ENCODE data around the gene PBXIP1.

Gene PBXIP1

DNA sequence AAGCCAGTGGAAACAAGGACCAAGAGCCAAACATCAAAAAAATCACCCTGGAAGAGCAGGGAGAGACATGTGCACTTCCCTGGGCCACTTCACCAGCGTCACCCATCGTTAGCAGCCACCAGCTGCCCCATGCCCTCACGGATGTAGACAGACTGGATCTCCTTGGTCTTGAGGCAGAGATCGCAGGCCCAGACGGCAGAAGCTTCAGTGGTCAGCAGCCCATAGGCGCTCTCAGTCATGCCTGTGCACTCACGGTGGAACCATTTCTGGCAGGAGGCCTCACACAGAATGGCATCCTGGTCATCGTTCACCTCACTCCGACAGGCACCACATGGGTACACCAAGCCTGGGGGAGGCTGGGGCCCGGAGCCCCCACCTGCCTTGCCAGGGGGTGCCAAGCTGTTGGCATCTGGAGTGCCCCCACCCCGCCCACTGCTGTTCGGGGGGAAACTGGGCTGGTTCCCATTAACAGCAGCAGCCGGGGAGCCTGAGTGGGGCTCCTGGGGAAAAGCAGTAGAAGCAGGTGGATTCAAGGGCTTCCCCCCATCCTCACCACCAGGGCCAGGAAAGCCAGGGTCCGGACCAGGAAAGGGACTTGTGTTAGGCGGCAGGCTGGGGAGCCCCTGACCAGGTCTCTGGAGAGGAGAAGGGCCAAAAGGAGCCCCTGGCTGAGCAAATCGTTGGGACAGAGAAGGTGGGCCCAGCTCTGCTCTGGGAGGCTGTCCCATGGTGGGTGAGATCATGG, 3.0 kb upstream of the PBXIP1 start:
- no peak for DNase-seq (ENCODE audit: low read depth in 1 of 2, low spot score in 1 of 2)

DNA sequence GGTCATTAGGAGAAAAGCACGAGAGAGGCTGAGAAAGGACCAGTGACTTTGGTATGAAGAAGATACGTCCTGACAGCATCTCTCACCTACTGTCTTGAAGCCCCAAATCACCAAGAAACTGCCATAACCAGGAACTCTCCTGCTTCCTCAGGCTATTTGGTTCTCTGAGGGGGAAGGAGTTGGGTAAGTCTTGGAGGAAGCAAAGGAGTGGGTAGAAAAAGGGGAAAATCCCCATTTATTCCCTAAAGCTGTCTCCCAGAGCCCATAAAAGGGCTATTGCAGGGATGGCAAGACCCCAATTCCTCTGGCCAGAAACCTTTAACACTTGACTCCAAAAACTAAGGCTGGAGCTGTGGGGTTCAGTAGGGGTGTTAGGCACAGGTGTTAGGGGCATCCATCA, 2.1 kb upstream of the PBXIP1 start:
- DNase-seq (ENCODE audit: low read depth in 1 of 2, low spot score in 1 of 2): no peak

DNA sequence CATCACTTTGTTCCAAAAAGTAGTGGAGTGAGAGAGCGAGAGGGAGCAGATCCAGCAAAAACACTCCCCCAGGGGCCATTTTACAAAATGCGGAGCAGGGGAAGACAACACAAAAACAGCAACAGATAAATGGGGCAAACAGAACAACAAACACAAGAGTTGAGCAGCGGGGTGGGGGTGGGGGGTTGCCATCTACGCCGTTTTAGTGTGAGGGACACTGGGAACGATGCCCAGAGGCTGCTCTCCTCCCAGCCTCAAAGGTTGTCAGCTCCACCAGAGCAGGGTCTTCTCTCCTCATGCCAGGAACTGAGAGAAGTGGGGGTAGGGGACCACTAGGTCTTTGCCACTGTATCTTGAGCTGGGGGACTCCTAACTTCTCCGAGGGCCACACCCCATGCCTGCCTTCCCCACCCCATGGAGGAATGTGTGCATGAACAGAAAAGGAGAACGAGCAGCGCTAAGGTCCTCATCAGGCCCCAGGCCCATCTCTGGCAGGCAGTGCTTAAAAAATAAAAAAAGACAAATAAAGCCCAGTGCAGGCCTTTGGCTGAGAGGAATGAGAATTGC, 1.3 kb upstream of the PBXIP1 start:
- no peak for DNase-seq (ENCODE audit: low read depth in 1 of 2, low spot score in 1 of 2)

DNA sequence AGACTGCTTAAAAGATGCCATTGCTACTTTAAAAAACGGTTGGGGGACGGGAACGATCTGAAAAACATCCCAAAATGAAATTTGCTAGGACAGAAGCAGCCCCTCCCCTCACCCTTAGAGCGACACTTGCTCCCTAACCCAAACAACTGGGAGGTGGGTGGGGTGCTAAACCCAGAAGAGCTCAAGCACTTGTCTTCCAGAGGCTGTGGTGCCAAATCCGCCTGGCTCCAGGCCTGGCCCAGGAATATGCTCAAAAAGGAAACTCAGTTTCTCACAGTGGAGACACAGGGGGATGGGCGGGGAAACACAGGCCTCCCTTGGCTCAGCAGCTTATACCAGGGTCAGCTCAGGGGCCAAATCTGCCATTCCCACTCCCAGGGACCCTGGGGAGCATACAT, 644 bp upstream of the PBXIP1 start:
- no peak for DNase-seq (ENCODE audit: low read depth in 1 of 2, low spot score in 1 of 2)

- peak; percentile 75 to 77 for DNase-seq (ENCODE audit: low read depth in 1 of 2, low spot score in 1 of 2)
These were observed 721 bp downstream of the PBXIP1 start for GRCh38 chr1:154955039-154955717.

DNA sequence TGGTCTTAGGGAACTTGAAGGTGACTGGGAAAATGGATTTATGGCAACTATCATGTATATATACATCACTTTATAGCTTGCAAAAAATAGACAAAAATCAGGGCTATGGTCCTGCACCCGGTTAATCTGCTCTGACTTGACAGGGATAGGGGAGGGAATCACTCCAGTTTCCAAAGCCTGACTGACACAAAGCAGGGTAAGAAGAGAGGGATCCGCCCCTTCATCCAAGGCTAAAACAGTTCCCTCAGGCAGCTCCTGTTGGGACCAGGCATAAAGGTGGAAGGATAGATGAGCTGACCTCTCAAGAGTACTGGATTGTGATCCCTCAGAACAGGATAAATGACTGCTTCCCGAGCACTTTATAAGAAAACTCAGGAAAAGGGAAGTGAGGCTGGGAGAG, 1.4 kb downstream of the PBXIP1 start:
- no peak for DNase-seq (ENCODE audit: low read depth in 1 of 2, low spot score in 1 of 2)

DNA sequence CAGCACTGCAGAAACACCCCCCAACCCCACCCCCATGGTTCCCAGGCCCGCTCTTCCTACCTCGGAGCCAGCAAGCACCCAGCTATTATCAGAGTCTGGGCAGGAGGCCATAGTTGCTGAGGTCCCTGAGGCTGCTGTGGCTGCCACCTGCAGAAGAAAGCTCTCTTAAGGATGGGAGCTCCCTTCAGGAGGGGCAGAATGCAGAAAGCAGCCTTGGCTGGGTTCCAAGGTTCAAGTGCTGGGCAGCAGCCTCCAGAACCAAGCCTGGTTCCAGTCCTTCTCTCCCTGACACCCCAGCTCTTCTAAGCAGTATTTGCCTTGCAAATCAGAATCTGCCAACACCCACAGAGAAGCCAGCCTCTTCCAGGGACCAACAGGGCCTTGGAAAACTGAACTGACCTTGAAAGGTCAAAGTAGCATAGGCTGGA, 2.3 kb downstream of the PBXIP1 start:
- DNase-seq (ENCODE audit: low read depth in 1 of 2, low spot score in 1 of 2): no peak

GRCh38 chr1:154952664-154953063, 3.2 kb downstream of the PBXIP1 start:
- no peak for DNase-seq (ENCODE audit: low read depth in 1 of 2, low spot score in 1 of 2)

DNA sequence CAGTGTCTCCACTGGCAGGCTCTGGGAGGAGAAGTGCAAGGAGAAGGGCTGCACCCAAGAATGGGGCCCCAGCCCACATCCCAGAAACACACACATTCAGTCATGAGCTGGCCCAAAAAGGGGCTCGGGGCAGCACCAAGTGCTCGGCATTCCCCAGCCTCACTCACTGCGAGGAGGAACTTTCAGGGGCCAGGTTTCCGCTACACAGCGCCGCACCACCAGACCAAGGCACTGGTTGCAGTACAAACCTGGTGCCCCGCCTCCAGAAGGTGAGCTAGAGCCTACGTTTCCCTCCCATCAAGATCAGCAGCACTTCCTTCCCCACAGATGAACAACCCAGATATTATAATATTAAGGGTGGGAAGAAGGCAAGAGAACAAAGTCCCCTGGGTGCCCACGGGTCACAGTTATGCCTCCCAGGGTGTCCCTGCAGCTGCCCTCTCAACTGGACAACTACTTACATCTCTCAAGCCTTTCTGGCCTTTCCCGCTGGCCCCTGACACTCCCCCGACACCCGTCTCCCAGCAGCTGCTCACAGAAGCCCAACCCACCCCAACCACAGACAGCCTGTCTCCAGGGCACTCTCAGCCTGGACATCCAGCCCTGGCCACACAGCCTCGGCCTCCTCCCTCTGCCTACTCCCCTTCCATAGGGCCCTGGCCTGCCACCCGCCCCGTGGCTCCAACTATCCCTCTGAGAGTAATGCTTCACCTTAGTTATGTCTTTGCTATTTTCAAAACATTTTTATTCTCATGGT, 3.8 kb downstream of the PBXIP1 start:
- DNase-seq (ENCODE audit: low read depth in 1 of 2, low spot score in 1 of 2): peak; percentile 38 to 43

DNA sequence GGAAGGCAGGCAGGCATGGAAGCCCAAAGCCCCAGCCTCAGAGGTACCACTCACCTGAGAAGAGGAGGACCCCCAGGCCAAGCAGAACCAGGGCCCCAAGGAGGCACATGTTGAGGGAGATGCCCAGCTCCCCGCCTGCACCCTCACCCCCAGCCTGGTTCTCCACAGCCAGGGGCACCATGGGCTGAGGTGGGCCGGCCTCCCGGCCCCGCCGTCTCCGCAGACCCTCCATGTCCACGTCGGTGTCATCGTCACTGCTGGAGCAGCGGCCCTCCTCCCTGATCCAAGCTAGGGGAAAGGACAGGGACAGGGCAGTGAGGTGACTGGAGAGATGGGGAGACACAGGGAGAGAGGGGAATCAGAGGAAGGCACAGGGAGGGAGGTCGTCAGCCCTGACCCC, 7.8 kb downstream of the PBXIP1 start:
- DNase-seq (ENCODE audit: low read depth in 1 of 2, low spot score in 1 of 2): no peak

DNA sequence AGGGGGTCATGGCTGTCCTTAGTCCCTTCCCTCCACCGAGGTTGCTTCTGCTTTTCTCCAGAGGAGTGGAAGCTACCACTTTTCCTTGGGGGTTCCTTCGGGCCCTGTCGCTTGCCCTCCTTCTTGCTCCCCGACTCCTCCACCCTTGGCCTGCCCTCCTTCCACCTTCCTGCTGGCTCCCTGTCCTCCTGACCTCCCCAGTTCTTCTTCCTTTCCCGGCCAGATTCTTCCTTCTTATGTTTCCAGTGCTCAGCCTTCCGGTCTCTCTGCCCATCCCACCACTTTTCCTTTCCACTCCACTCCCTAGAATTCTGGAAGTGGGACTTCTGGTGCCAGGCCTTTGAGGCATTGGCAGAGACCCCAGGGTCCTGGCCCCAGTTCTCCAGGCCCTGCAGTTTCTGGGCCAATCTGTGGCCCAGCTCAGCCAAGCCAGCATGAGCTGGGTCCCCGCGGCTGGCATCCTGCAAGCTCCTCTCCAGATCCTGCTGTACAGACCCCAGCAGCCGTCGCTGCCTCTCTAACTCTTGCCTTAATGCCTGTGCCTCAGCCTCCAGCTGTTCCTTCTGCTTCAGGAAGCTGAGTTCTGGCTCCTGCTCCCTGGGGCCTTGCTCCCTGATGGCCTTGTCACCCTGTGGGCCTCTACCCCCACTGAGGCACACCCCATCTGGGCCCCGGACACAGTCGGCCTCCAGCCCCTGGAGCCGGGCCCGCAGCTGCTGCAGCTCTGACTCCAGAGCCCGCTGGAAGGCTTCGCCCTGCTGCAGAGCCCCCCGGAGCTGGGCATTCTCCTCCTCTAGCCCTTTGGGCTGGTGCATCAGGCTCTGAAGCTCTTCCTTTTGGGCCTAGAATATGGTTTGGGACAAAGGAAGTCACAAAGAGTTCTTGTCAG, 9.7 kb downstream of the PBXIP1 start:
- DNase-seq (ENCODE audit: low read depth in 1 of 2, low spot score in 1 of 2): no peak

DNA sequence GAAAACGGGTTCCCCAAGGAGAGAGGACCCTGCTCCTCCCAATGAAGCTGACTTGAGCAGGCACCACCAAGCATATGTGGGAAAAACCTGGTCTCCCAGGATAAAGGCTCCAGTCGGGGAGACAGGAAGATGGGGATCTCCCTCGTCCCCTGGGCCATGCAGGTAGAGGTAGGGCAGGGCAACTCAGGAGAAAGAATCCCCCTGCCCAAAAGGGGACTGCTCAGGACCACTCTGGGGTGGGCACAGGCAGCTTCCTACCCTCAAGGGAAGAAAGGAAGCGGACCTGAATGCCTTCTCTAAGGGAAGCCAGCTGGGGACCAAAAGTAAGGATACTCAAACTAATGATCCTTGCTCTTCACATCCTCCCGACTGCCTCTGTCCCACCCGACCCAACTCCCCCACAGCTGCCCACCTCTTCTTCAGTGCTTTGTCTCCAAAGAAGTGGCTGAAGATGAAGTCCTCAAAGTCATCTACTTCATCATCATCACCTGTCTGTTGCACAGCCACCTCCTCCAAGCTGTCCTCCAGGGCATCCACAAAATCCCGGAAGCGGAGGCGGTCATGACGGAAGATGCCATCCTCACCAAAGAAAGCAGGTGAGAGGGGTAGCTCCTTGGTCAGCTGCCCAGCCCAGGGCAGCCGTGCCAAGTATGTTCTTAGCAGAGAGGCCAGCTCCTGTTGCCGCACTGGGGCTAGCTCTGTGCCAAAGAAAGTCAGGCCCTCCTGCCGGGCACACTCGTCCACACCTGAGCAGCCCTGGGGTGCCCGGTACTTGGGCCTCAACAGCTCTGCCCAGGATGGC, 10.5 kb downstream of the PBXIP1 start:
- DNase-seq (ENCODE audit: low read depth in 1 of 2, low spot score in 1 of 2): no peak

- DNase-seq (ENCODE audit: low read depth in 1 of 2, low spot score in 1 of 2): no peak
These were observed 11.3 kb downstream of the PBXIP1 start for GRCh38 chr1:154944401-154945159.

DNA sequence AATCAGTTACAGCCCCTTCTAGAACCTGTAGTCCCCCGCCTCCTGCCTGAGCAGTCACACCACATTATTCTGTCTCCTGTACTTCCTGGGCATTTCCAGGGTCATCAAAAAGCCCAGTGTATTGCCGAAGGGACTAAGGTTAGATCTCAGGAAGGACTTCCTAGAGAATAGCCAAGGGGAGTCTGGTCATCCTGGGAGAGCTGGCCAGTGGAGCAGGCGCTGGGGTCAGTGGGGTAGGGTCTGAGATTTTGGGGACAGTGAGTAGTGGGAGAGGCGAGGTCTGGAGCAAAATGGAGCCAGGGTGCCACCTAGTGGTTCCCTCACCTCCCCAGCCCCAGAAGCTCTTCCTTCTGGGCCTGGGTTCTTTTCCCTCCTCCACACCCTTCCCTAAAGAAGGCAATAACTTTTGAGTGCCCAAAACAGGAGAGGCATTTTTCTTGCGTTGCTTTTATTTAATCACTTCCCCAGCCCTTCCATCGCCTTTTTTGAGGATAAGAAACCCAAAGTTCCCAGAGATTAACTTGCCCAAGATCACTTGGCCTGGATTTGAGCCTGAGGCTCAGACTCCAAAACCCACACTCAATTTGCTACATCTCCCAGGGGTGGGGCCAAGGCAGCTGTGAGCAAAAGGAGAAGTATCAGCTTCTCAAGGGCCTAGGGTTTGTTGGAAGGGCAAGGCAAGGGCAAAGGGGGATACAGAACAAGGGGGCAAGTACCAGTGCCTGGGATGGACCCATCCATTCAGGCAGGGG, 12.1 kb downstream of the PBXIP1 start:
- no peak for DNase-seq (ENCODE audit: low read depth in 1 of 2, low spot score in 1 of 2)

- DNase-seq (ENCODE audit: low read depth in 1 of 2, low spot score in 1 of 2): no peak
These were observed 14.4 kb downstream of the PBXIP1 start for GRCh38 chr1:154941333-154942013.

DNA sequence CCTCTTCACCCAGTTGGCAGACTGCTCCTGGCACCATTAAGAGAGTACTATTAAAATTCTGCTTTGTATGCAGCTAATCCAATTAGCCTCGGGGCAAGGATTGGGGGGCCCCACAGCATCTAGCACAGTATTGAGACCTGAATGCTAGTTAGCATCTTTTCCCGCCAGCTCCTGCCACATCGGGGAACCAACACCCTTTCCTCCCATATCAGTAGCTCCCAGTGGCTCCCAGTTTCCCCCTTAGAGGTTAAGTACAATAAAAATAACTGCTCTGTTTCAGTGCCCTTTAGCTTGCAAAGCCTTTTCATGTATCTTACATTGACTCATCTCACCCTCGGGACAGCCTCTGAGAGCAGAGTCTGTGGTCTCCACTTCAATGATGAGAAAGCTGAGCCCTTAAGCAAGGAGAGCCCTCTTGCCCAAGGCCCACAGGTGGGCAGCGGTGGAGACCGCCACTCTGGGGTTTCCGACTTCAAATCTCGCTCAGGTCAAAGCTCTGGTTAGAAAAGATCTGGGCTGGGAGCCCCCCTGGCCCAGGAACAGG, 15.2 kb downstream of the PBXIP1 start:
- DNase-seq (ENCODE audit: low read depth in 1 of 2, low spot score in 1 of 2): no peak

- no peak for DNase-seq (ENCODE audit: low read depth in 1 of 2, low spot score in 1 of 2)
These were observed 15.7 kb downstream of the PBXIP1 start for GRCh38 chr1:154940213-154940560.
